Ascending aorta (tissue), 2 donors: Measurements from ENCODE around the gene NT5DC1. TPM values are rescaled to one million over a fixed set of nuclear protein-coding genes. Genes with fewer than 3 reads are reported as not detected.

Experiments
- DNase-seq, 2 donors: peaks; one replicate each; pipeline ENCODE4 v3.0.0-alpha.2; 2019; ENCODE audit warnings: low spot score in 2 of 2
- H3K27ac ChIP-seq, 2 donors: fragments of 200-600 bp; sonication (generic); one replicate each; pipeline ENCODE4 v1.5.1; 2016 to 2017; ENCODE audit warnings: mild to moderate bottlenecking in 1 of 2
- H3K27me3 ChIP-seq: fragments of 200-600 bp; sonication (generic); one replicate; pipeline ENCODE4 v1.5.1; 2017
- H3K36me3 ChIP-seq, 2 donors: fragments of 200-600 bp; sonication (generic); one replicate each; pipeline ENCODE4 v1.5.1; 2016
- H3K4me1 ChIP-seq, 2 donors: fragments of 200-600 bp; sonication (generic); one replicate each; pipeline ENCODE4 v1.5.1; 2016 to 2017; ENCODE audit warnings: mild to moderate bottlenecking in 1 of 2
- H3K4me3 ChIP-seq, 2 donors: fragments of 200-600 bp; sonication (generic); one replicate each; pipeline ENCODE4 v1.5.1; 2016 to 2017; ENCODE audit warnings: mild to moderate bottlenecking in 1 of 2
- H3K9me3 ChIP-seq, 2 donors: fragments of 200-600 bp; sonication (generic); one replicate each; pipeline ENCODE4 v1.5.1; 2016
- intact Hi-C: fragments of 100-400 bp; cut with DNase I; formaldehyde crosslinking; loops from one replicate; pipeline ENCODE4 v1.15.1; 2023
- total RNA-seq: library from RNA; depleted of rRNA; stranded (reverse); fragments of >200 nt; gene quantifications from one replicate; pipeline ENCODE4 v1.1.0, GENCODE V29; 2016
- TF ChIP-seq, protein P1 (sequence below), 3 experiments: fragments of 200-600 bp in 2 of 3; fragments of 450-650 bp in 1 of 3; sonication (generic) in 2 of 3; IDR thresholded peaks; one replicate each; pipeline ENCODE4 v1.5.1; 2016 to 2019; ENCODE audit warnings: antibody characterized with exemption in 3 of 3, mild to moderate bottlenecking in 1 of 3, moderate library complexity in 1 of 3

NT5DC1 gene
- total RNA-seq, 1 donor from 2014 or later, result 4.6 TPM

DNA sequence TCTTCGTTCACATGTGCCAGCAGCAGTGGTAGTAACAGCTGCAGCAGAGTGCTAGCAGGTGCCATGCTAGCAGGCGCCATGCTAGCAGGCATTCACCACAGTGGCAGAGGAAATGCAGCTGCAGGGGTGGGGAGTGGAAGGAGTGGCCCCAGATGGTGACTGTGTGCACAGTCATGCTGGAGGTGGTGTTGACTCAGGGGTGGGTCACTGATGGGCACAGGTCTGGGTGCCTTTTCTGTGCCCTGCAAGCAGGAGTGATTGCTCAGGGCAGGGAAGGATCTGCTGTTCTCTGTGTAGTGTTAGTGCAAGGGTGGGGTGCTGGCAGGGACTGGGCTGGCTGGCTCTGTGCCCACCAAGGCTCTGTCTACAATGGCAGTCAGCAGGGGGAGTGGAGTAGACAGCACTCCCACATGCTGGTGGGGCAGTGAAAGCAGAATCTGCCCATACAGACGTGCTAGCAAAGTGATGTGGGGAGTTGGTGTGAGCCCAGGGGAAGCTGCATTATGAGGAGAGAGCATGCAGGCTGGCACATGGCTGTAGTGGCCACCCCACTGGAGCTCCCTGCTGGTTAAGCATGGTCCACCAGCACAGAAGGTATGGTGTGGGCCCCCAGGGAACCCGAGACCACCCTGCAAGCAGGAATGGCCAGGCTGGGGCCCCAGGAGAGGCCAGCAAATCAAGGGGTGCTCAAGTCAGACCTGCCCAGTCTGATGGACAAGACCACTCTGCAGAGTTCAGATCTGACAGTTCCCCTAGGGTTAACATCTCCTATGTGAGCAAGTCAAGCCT, 164.6 kb downstream of the NT5DC1 start:
- intact Hi-C loops, result no loop called here
- Histone ChIP-seq H3K4me1 (no peaks in the 10 kb centered on the region), H3K4me3 (no peak overlapping the region), H3K36me3 (no peaks in the 10 kb centered on the region), H3K27ac (no peak overlapping the region), H3K9me3 (no peaks in the 10 kb centered on the region), H3K27me3 (no peaks in the 10 kb centered on the region)
- no peak for DNase-seq
- TF ChIP-seq, protein P1, sequence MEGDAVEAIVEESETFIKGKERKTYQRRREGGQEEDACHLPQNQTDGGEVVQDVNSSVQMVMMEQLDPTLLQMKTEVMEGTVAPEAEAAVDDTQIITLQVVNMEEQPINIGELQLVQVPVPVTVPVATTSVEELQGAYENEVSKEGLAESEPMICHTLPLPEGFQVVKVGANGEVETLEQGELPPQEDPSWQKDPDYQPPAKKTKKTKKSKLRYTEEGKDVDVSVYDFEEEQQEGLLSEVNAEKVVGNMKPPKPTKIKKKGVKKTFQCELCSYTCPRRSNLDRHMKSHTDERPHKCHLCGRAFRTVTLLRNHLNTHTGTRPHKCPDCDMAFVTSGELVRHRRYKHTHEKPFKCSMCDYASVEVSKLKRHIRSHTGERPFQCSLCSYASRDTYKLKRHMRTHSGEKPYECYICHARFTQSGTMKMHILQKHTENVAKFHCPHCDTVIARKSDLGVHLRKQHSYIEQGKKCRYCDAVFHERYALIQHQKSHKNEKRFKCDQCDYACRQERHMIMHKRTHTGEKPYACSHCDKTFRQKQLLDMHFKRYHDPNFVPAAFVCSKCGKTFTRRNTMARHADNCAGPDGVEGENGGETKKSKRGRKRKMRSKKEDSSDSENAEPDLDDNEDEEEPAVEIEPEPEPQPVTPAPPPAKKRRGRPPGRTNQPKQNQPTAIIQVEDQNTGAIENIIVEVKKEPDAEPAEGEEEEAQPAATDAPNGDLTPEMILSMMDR (IDR thresholded peaks at IDR 0.05), result no peak

DNA sequence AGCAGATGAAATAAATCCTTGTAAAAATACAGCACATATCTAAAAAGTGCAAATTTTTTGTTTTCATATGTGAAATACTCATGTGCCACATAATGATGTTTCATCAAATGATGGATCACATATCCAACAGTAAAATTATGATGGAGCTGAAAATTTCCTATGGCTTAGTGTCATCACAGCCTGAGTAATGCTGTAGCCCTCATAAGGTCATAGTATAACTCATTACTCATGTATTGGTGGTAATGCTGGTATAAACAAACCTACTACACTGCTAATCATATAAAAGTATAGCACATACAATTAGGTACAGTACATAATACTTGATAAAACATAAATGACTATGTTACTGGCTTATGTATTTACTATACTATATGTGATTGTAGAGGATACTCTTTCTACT, 166.2 kb downstream of the NT5DC1 start:
- no peaks in the 10 kb centered on the region for H3K27me3 ChIP-seq
- intact Hi-C loops, result no loop called here
- H3K9me3 ChIP-seq, result no peaks in the 10 kb centered on the region
- H3K27ac ChIP-seq, result no peak overlapping the region
- no peaks in the 10 kb centered on the region for H3K36me3 ChIP-seq
- no peak for DNase-seq
- H3K4me1 ChIP-seq, result no peaks in the 10 kb centered on the region
- TF ChIP-seq, protein P1 (IDR thresholded peaks at IDR 0.05), result no peak
- H3K4me3 ChIP-seq, result no peak overlapping the region

DNA sequence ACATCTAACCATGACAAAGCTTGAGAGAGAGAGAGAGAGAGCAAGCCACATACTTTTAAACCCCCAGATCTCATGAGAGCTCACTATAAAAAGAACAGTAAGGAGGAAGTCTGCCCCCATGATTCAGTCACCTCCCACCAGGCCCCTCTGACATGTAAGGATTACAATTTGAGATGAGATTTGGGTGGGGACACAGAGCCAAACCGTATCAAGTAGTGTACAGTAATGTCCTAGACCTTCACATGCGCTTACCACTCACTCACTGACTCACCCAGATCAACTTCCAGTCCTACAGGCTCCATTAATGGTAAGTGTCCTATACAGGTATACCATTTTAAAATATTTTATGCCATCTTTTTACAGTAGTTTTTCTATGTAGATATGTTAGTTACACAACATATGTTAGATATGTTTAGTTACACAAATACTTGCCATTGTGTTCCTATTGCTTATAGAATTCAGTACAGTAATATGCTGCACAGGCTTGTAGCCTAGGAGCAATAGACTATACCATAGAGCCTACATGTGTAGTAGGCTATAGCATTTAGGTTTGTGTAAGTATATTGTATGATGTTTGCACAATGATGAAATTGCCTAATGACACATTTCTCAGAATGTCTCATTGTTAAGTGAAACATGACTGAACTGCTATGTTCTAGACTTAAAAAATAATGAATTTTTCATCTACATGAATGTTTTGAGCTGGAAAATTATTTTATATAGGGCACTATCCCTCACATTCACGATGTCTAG, 167.4 kb downstream of the NT5DC1 start:
- no peak overlapping the region for H3K27ac ChIP-seq
- H3K36me3 ChIP-seq, result peaks cover 3% of the 10 kb centered on the region in 2 donors
- intact Hi-C loops, result loop anchor here (1.0 kb wide), 1 partner anchor 293 kb away; no protein-coding TSS in a partner anchor
- H3K4me3 ChIP-seq, result no peak overlapping the region
- no peaks in the 10 kb centered on the region for H3K27me3 ChIP-seq
- no peak for DNase-seq
- H3K9me3 ChIP-seq, result no peaks in the 10 kb centered on the region
- TF ChIP-seq, protein P1 (IDR thresholded peaks at IDR 0.05), result no peak
- H3K4me1 ChIP-seq, result no peaks in the 10 kb centered on the region

DNA sequence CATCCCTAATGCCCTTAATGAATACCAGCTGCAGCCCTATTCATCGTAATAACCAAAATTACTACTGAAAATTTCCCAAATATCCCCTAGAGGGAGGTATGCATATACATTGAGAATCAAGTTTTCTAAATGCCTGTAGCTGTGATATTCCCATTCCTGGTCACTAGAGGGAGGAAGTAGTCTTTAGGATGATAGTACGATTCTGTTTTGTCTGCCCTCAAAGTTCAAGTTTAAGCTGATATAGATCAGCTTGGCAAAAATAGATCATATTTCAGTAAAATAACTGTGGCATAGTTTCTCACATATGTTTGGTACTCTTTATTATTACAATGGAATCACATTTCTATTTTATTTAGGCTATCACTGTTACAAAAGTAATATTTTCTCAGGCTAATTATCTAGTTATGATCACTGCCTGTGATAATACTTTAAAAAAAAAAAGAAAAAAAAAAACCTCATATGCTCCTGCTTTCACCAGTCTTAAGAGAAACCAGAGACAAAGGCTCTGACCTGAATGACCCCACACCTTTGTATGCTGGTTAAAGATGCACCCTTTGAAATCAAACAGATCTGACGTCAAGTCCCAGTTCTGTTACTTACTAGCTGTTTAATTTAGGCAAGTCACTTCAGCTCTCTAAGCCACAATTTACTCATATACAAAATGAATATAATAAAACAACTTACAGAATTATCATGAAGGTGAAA, 168.1 kb downstream of the NT5DC1 start:
- intact Hi-C loops, result loop anchor here (1.0 kb wide), 1 partner anchor 293 kb away; no protein-coding TSS in a partner anchor
- TF ChIP-seq, protein P1 (IDR thresholded peaks at IDR 0.05), result peak; percentile 69 to 71 (median 70)
- peaks cover 3 to 9% of the 10 kb centered on the region in 2 donors for H3K36me3 ChIP-seq
- no peaks in the 10 kb centered on the region for H3K4me1 ChIP-seq
- no peak overlapping the region for H3K27ac ChIP-seq
- no peak overlapping the region for H3K4me3 ChIP-seq
- no peak for DNase-seq
- H3K27me3 ChIP-seq, result no peaks in the 10 kb centered on the region
- H3K9me3 ChIP-seq, result no peaks in the 10 kb centered on the region

DNA sequence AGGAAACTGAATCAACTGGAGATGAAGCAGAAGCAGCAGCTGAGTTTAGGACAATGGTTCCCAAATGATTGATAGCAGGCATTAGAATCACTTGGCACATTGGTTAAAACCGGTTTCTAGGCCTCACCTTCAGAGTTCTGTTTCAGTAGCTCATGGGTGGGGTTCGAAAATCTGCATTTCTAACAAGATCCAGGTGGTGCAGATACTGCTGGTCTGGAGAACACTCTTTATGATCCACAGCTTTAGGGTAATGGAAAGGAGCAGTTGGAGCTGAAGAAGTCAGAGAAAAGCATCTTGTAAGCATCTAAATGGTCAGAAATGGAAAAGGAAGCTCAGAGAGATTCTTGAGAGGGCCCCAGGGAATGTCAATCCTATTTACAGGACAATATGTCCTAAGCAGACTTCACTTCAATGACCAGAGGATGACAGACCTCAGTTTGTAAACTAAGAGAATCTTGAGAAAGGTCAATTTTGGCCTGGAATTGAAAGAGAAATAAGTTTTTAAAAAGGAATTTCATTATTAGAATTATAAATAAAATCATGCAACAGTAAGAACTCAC, 170.6 kb downstream of the NT5DC1 start:
- TF ChIP-seq, protein P1 (IDR thresholded peaks at IDR 0.05), result no peak
- no peak overlapping the region for H3K27ac ChIP-seq
- peaks cover 8 to 21% of the 10 kb centered on the region in 2 donors for H3K36me3 ChIP-seq
- DNase-seq, result no peak
- no peaks in the 10 kb centered on the region for H3K27me3 ChIP-seq
- intact Hi-C loops, result loop anchor here (10.0 kb wide), 1 partner anchor 394 kb away; the partner anchor contains the start of gene ZUP1
- H3K4me3 ChIP-seq, result no peak overlapping the region
- H3K9me3 ChIP-seq, result no peaks in the 10 kb centered on the region
- peaks cover 0 to 7% of the 10 kb centered on the region in 2 donors for H3K4me1 ChIP-seq
